Mucosa of descending colon (tissue), 3 donors: ENCODE data around the gene PUSL1. TPM values are rescaled to one million over a fixed set of nuclear protein-coding genes. Genes with fewer than 3 reads are reported as not detected.

Experiments
- ATAC-seq: fragments of 200-7000 bp; cut with Tn5 transposase; one replicate; pipeline ENCODE4 v1.9.1; 2020; ENCODE audit warnings: mild to moderate bottlenecking, moderate library complexity
- DNase-seq, 3 donors: peaks; one replicate each; pipeline ENCODE4 v3.0.0-alpha.2; 2020
- H3K36me3 ChIP-seq: fragments of 200-600 bp; one replicate; pipeline ENCODE4 v1.8.0; 2021; ENCODE audit warnings: low read depth, mild to moderate bottlenecking
- H3K4me1 ChIP-seq: fragments of 200-600 bp; one replicate; pipeline ENCODE4 v1.8.0; 2021; ENCODE audit warnings: low read depth, mild to moderate bottlenecking
- H3K4me3 ChIP-seq: fragments of 200-600 bp; one replicate; pipeline ENCODE4 v1.8.0; 2021; ENCODE audit warnings: mild to moderate bottlenecking
- H3K9me3 ChIP-seq: fragments of 200-600 bp; one replicate; pipeline ENCODE4 v1.8.0; 2021; ENCODE audit warnings: mild to moderate bottlenecking
- intact Hi-C, 2 donors: fragments of 100-400 bp; cut with DNase I in 1 of 2; cut with micrococcal nuclease in 1 of 2; formaldehyde crosslinking; loops; one replicate each; pipeline versions ENCODE4 v1.11.0 to v1.11.1; 2022; cut with DNase I, micrococcal nuclease
- total RNA-seq, 3 donors: library from RNA; stranded (reverse); fragmentation: NEBNext Ultra II Directional in 2 of 3; extraction: Animal tissue kit (Norgen Biotek cat#: 25700) in 2 of 3; gene quantifications; one replicate each; pipeline versions ENCODE4 v1.2.1 to v1.2.4, GENCODE V29; 2021 to 2023
- TF ChIP-seq, protein P1 (sequence below): fragments of 200-600 bp; IDR thresholded peaks from one replicate; pipeline ENCODE4 v1.8.0; 2022; ENCODE audit warnings: antibody characterized with exemption, mild to moderate bottlenecking
- donor health status: DM: no; HTN: no; CAD: no; lungs with moderate emphysema.
- donor health status: DM: no; HTN: no; CAD: no.
- donor health status: DM: no; HTN: yes; CAD: no.

The PUSL1 gene
- total RNA-seq, 3 donors from 2014 or later = 12.4 to 15.9 (median 15.4) TPM

DNA sequence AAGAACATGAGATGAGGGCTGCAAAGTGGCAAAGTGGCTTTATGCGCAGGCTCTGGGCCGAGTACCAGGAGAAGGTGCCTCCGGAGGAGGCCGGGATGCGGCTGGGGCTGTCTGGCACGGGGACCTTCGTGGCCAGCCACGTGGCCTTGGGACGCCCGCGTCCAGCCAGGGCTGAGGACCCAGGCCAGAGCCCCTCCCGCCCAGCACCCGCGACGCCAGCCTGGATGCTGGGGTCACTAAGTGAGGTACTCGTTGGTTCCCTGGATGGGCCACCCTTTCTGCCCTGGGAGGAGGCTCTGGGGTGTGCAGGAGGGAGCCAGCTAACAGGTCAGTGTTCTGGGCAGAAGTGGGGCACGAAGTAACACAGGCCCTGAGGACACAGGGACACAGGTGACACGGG lies 15.5 kb upstream of the PUSL1 start:
- ATAC-seq (no peak), DNase-seq (no peak)
- Histone ChIP-seq H3K36me3 (no peaks in the 10 kb centered on the region), H3K4me3 (no peak overlapping the region), H3K9me3 (no peaks in the 10 kb centered on the region), H3K4me1 (peaks cover 12% of the 10 kb centered on the region)
- TF ChIP-seq, protein P1, sequence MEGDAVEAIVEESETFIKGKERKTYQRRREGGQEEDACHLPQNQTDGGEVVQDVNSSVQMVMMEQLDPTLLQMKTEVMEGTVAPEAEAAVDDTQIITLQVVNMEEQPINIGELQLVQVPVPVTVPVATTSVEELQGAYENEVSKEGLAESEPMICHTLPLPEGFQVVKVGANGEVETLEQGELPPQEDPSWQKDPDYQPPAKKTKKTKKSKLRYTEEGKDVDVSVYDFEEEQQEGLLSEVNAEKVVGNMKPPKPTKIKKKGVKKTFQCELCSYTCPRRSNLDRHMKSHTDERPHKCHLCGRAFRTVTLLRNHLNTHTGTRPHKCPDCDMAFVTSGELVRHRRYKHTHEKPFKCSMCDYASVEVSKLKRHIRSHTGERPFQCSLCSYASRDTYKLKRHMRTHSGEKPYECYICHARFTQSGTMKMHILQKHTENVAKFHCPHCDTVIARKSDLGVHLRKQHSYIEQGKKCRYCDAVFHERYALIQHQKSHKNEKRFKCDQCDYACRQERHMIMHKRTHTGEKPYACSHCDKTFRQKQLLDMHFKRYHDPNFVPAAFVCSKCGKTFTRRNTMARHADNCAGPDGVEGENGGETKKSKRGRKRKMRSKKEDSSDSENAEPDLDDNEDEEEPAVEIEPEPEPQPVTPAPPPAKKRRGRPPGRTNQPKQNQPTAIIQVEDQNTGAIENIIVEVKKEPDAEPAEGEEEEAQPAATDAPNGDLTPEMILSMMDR = no peak
- intact Hi-C loops = no loop called here

GRCh38 chr1:1293263-1294249 lies 14.8 kb upstream of the PUSL1 start:
- ATAC-seq (no peak), DNase-seq (no peak)
- TF ChIP-seq, protein P1 = no peak

DNA sequence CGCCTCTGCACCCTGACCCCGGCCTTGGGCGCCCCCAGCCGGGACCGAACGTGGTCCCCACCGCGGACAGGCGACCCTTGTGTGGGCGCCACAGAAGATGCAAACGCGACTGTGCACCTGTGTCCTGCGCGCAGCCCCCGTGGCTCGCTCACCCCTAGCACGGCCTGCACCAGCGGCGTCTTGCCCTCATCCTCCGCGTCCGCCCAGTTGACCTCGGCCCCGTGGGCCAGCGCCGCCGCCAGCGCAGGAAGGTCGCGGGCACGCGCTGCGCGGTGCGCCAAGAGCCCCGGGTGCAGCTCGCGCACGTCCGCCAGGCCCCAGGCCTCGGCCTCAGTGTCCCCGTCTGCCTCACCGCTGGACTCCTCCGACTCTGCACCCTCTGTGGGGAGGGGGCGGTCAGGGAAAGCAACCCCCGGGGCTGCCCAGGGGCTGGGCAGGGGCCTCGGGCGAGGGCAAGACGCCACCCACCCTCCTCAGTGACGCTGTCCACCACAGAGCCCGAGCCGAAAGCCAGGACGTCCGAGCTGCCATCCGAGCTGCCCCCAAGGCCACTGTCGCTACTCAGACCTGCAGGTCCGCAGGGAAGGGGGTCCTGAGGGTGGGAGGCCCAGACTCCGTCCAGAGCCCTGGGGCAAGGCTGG lies 14.0 kb upstream of the PUSL1 start:
- ATAC-seq (no peak), DNase-seq (no peak)
- Histone ChIP-seq H3K36me3 (no peaks in the 10 kb centered on the region), H3K4me3 (no peak overlapping the region), H3K4me1 (peaks cover 12% of the 10 kb centered on the region), H3K9me3 (no peaks in the 10 kb centered on the region)
- intact Hi-C loops = no loop called here
- TF ChIP-seq, protein P1 = no peak

More at GRCh38 chr1:1293263-1294249, 14.8 kb upstream of the PUSL1 start:
- H3K4me1 ChIP-seq = peaks cover 12% of the 10 kb centered on the region
- no peaks in the 10 kb centered on the region for H3K36me3 ChIP-seq
- H3K9me3 ChIP-seq = no peaks in the 10 kb centered on the region
- H3K4me3 ChIP-seq = no peak overlapping the region
- intact Hi-C loops = no loop called here

DNA sequence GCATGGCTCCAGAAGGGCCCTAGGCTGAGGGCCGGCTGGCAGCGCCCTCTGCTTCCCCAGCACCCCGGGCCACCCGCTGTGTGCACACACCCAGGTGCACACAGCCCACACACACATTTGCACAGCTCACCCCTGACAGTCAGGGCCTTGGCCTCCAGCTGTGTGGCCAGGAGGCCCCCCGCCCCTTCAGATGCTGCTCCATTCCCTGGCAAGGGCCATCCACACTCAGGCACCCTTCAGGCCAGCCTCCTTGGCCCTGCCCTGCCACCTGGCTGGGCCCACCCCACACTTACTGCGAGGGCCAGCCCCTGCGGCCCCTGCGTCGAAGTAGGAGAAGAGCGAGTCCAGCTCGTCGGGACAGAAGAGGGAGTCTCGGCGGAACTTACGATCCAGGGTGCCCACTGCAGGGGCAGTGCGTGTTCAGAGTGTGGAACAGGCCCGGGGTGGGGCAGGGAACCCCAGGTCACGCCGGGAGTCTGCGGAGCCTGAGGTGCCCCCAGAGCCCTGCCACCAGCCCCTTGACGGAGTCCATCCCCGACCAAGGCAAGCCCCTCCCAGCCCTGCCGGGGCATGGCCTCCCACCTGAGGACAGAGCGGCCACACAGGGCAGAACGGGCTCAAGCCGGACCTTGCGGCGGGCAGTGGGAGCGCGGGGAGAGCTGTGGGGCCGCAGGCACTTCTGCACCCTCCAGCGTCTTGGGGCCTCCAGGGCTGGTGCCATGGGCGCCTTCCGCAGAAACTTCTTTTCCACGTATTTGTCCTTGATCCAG lies 13.1 kb upstream of the PUSL1 start:
- no peaks in the 10 kb centered on the region for H3K9me3 ChIP-seq
- H3K36me3 ChIP-seq = no peaks in the 10 kb centered on the region
- TF ChIP-seq, protein P1 = no peak
- H3K4me3 ChIP-seq = no peak overlapping the region
- peaks cover 12% of the 10 kb centered on the region for H3K4me1 ChIP-seq
- no peak for ATAC-seq
- DNase-seq = no peak
- intact Hi-C loops = loop anchor here in 1 of 2 donors (5.0 kb wide), 1 partner anchor 173 kb away; no protein-coding TSS in a partner anchor
